Caco-2 (cell line): ENCODE data around the gene CDH2. TPM values are rescaled to one million over a fixed set of nuclear protein-coding genes. Genes with fewer than 3 reads are reported as not detected.

ENCODE experiments used
- BruUV-seq: library from RNA; stranded (reverse); fragments of 400-500 nt; replicated peaks from 2 replicates; lab custom pipeline; 2021; lab: Mats Ljungman, UMichigan
- CTCF ChIA-PET: fragments of 300-600 bp; sonication (Branson Sonifier 250); formaldehyde crosslinking; loops from one replicate; lab custom pipeline; 2022; ENCODE audit warnings: antibody characterized with exemption; lab: Charles Lee
- POLR2A ChIA-PET: fragments of 300-600 bp; sonication (Branson Sonifier 250); formaldehyde crosslinking; loops from one replicate; lab custom pipeline; 2022; ENCODE audit warnings: antibody characterized with exemption; lab: Charles Lee
- DNase-seq, 2 experiments: peaks; one replicate each; pipeline versions ENCODE4 v3.0.0 to v3.0.0-alpha.2; 2020 to 2022
- H3K27me3 ChIP-seq: replicated peaks from 2 replicates; pipeline ENCODE4 v1.6.0; 2011; ENCODE audit warnings: low read length; ENCODE audit not compliant: control insufficient read depth, insufficient read depth
- H3K36me3 ChIP-seq: 2 replicates; pipeline ENCODE4 v1.5.1; 2011; ENCODE audit warnings: low read length; ENCODE audit not compliant: control insufficient read depth, insufficient read depth
- H3K4me1 ChIP-seq: fragments of 250-450 bp; sonication (Bioruptor Pico); 2 replicates; pipeline ENCODE4 v1.5.1; 2020; ENCODE audit warnings: mild to moderate bottlenecking
- H3K4me3 ChIP-seq: 2 replicates; pipeline ENCODE4 v1.5.1; 2011; ENCODE audit warnings: low read depth, mild to moderate bottlenecking, control low read depth, low read length
- H3K9me3 ChIP-seq: fragments of 250-450 bp; sonication (Bioruptor Pico); 2 replicates; pipeline ENCODE4 v1.5.1; 2020; ENCODE audit warnings: mild to moderate bottlenecking, moderate library complexity
- H3K27ac Mint-ChIP-seq: one replicate; pipeline ENCODE4 v1.8.0; 2022; ENCODE audit warnings: mixed read lengths; ENCODE audit not compliant: unreplicated experiment
- H3K27me3 Mint-ChIP-seq: one replicate; pipeline ENCODE4 v1.8.0; 2022; ENCODE audit warnings: mixed read lengths; ENCODE audit not compliant: insufficient read depth, unreplicated experiment
- H3K36me3 Mint-ChIP-seq: one replicate; pipeline ENCODE4 v1.8.0; 2022; ENCODE audit warnings: mild to moderate bottlenecking, mixed read lengths; ENCODE audit not compliant: insufficient read depth, unreplicated experiment
- H3K4me1 Mint-ChIP-seq: one replicate; pipeline ENCODE4 v1.8.0; 2022; ENCODE audit warnings: low read depth, mixed read lengths; ENCODE audit not compliant: unreplicated experiment
- H3K4me3 Mint-ChIP-seq: one replicate; pipeline ENCODE4 v1.8.0; 2022; ENCODE audit warnings: mild to moderate bottlenecking, moderate library complexity, mixed read lengths; ENCODE audit not compliant: unreplicated experiment
- H3K9me3 Mint-ChIP-seq: one replicate; pipeline ENCODE4 v1.8.0; 2022; ENCODE audit warnings: mixed read lengths; ENCODE audit not compliant: unreplicated experiment
- CTCF ChIP-seq, 2 experiments: fragments of 200-600 bp in 1 of 2; IDR thresholded peaks; 1 replicate in 1 of 2; 2 replicates in 1 of 2; pipeline versions ENCODE4 v1.5.1 to v1.8.0; 2011 to 2022; ENCODE audit warnings: antibody characterized with exemption in 1 of 2, control low read depth in 1 of 2, inconsistent platforms in 1 of 2, low read depth in 1 of 2, low read length in 1 of 2, mild to moderate bottlenecking in 1 of 2, moderate library complexity in 1 of 2; ENCODE audit not compliant: insufficient read depth in 1 of 2, severe bottlenecking in 1 of 2, unreplicated experiment in 1 of 2
- intact Hi-C: fragments of 100-400 bp; cut with micrococcal nuclease; formaldehyde crosslinking; loops from one replicate; pipeline ENCODE4 v1.10.0; 2022; ENCODE audit not compliant: unreplicated experiment
- total RNA-seq: library from RNA; stranded (reverse); gene quantifications from 2 replicates; pipeline ENCODE4 v1.2.3, GENCODE V29; 2022

CDH2 gene
- total RNA-seq, 1 experiment from 2014 or later: 1.4 TPM

- POLR2A ChIA-PET: no interaction called here
- H3K27ac Mint-ChIP-seq: no peak overlapping the region
- Histone ChIP-seq H3K27me3 (no peaks in the 10 kb centered on the region), H3K9me3 (no peaks in the 10 kb centered on the region), H3K36me3 (no peaks in the 10 kb centered on the region), H3K4me3 (no peak overlapping the region), H3K4me1 (no peaks in the 10 kb centered on the region)
- no peak for TF ChIP-seq CTCF (IDR thresholded peaks at IDR 0.05; ENCODE audit: insufficient read depth in 1 of 2, low read depth in 1 of 2, low read length in 1 of 2, severe bottlenecking in 1 of 2, unreplicated experiment in 1 of 2)
- BruUV-seq: no TSS peak
- CTCF ChIA-PET: no interaction called here
- H3K4me1 Mint-ChIP-seq: no peaks in the 10 kb centered on the region
- no peaks in the 10 kb centered on the region for H3K27me3 Mint-ChIP-seq
- no peaks in the 10 kb centered on the region for H3K9me3 Mint-ChIP-seq
- H3K4me3 Mint-ChIP-seq: no peak overlapping the region
- no peaks in the 10 kb centered on the region for H3K36me3 Mint-ChIP-seq
- intact Hi-C loops: no loop called here
- DNase-seq: no peak
These were observed 224.2 kb downstream of the CDH2 start for GRCh38 chr18:27952741-27953140.

- no peak overlapping the region for H3K4me3 ChIP-seq
- no TSS peak for BruUV-seq
- no peaks in the 10 kb centered on the region for H3K36me3 ChIP-seq
- ChIA-PET POLR2A (no interaction called here), CTCF (interaction anchor here (0.7 kb wide), 1 partner anchor 193 kb away, joined by 5 read pairs; no protein-coding TSS in a partner anchor)
- Mint-ChIP-seq H3K27me3 (no peaks in the 10 kb centered on the region), H3K27ac (no peak overlapping the region), H3K4me3 (no peak overlapping the region), H3K4me1 (no peaks in the 10 kb centered on the region), H3K36me3 (no peaks in the 10 kb centered on the region), H3K9me3 (no peaks in the 10 kb centered on the region)
- intact Hi-C loops: no loop called here
- no peak for DNase-seq
- no peaks in the 10 kb centered on the region for H3K4me1 ChIP-seq
- no peaks in the 10 kb centered on the region for H3K9me3 ChIP-seq
- no peaks in the 10 kb centered on the region for H3K27me3 ChIP-seq
- TF ChIP-seq CTCF (IDR thresholded peaks at IDR 0.05; ENCODE audit: insufficient read depth in 1 of 2, low read depth in 1 of 2, low read length in 1 of 2, severe bottlenecking in 1 of 2, unreplicated experiment in 1 of 2): no peak
These were observed 226.2 kb downstream of the CDH2 start for GRCh38 chr18:27950648-27951228.

- no peaks in the 10 kb centered on the region for H3K27me3 Mint-ChIP-seq
- DNase-seq: no peak
- intact Hi-C loops: no loop called here
- no peaks in the 10 kb centered on the region for H3K4me1 Mint-ChIP-seq
- POLR2A ChIA-PET: no interaction called here
- CTCF ChIA-PET: no interaction called here
- Histone ChIP-seq H3K9me3 (no peaks in the 10 kb centered on the region), H3K4me1 (no peaks in the 10 kb centered on the region), H3K36me3 (no peaks in the 10 kb centered on the region), H3K4me3 (no peak overlapping the region), H3K27me3 (no peaks in the 10 kb centered on the region)
- H3K36me3 Mint-ChIP-seq: no peaks in the 10 kb centered on the region
- H3K27ac Mint-ChIP-seq: no peak overlapping the region
- no TSS peak for BruUV-seq
- no peak overlapping the region for H3K4me3 Mint-ChIP-seq
- TF ChIP-seq CTCF (IDR thresholded peaks at IDR 0.05; ENCODE audit: insufficient read depth in 1 of 2, low read depth in 1 of 2, low read length in 1 of 2, severe bottlenecking in 1 of 2, unreplicated experiment in 1 of 2): no peak
- no peaks in the 10 kb centered on the region for H3K9me3 Mint-ChIP-seq
These were observed 227.9 kb downstream of the CDH2 start for GRCh38 chr18:27948986-27949385.
